K562 (cell line): Measurements from ENCODE around the gene ZNF528. TPM values are rescaled to one million over a fixed set of nuclear protein-coding genes. Genes with fewer than 3 reads are reported as not detected.
A peak's percentile ranks its signal among the peaks of the same experiment; 100 is the strongest.

ENCODE experiments used
- ATAC-seq: fragments of 200-7000 bp; cut with Tn5 transposase; 3 replicates; pipeline ENCODE4 v1.9.1; 2020; ENCODE audit warnings: moderate library complexity
- BruUV-seq: library from RNA; stranded (reverse); fragments of 400-500 nt; replicated peaks from 2 replicates; lab custom pipeline; 2021; lab: Mats Ljungman, UMichigan
- CTCF ChIA-PET: fragments of 300-600 bp; formaldehyde crosslinking; extraction: SDS; loops from one replicate; lab custom pipeline; 2021; ENCODE audit warnings: low intra/inter-chr PET ratio; lab: Yijun Ruan, JAX
- POLR2A ChIA-PET: fragments of 300-600, 350-650 bp; sonication (Branson Sonifier 250); formaldehyde crosslinking; extraction: SDS; loops from one replicate; lab custom pipeline; 2021; ENCODE audit warnings: antibody characterized with exemption, inconsistent platforms; lab: Yijun Ruan, JAX
- DNase-seq, 4 experiments: peaks; one replicate each; pipeline versions ENCODE4 v3.0.0 to v3.0.0-alpha.2; 2011 to 2018; ENCODE audit warnings: low spot score in 3 of 4, mixed read lengths in 3 of 4; ENCODE audit errors: extremely low read depth in 1 of 4
- FAIRE-seq: peaks from 2 replicates; lab custom pipeline; 2011; peaks lifted over from hg19 to GRCh38; lab: Jason Lieb, UNC
- H2AFZ ChIP-seq: 2 replicates; pipeline ENCODE4 v1.6.0; 2011; ENCODE audit warnings: low read depth, low read length, control low read depth, inconsistent platforms
- H3K27ac ChIP-seq: fragments of 200-600 bp; 3 replicates; pipeline ENCODE4 v1.8.0; 2011; ENCODE audit warnings: low read depth, mild to moderate bottlenecking, control low read depth, inconsistent platforms, low read length, moderate library complexity, mixed read lengths; ENCODE audit errors: extremely low read depth
- H3K27me3 ChIP-seq, 2 experiments: fragments of 300-600 bp in 1 of 2; 2 replicates in 1 of 2; 3 replicates in 1 of 2; pipeline versions ENCODE4 v1.6.0 to v1.8.0; 2011; ENCODE audit warnings: inconsistent platforms in 2 of 2, low read length in 2 of 2, mild to moderate bottlenecking in 1 of 2, mixed read lengths in 1 of 2, moderate library complexity in 1 of 2; ENCODE audit not compliant: control insufficient read depth in 2 of 2, insufficient read depth in 2 of 2
- H3K36me3 ChIP-seq: fragments of 300-600 bp; 3 replicates; pipeline ENCODE4 v1.8.0; 2011; ENCODE audit warnings: mild to moderate bottlenecking, low read length, inconsistent platforms; ENCODE audit not compliant: control insufficient read depth, insufficient read depth
- H3K4me1 ChIP-seq, 2 experiments: fragments of 200-600 bp in 1 of 2; replicated peaks in 1 of 2; 2 replicates in 1 of 2; 3 replicates in 1 of 2; pipeline versions ENCODE4 v1.5.1 to v1.8.0; 2011; ENCODE audit warnings: inconsistent platforms in 2 of 2, low read length in 2 of 2, mild to moderate bottlenecking in 1 of 2, mixed read lengths in 1 of 2, moderate library complexity in 1 of 2; ENCODE audit not compliant: control insufficient read depth in 2 of 2, insufficient read depth in 2 of 2
- H3K4me2 ChIP-seq: 2 replicates; pipeline ENCODE4 v1.6.1; 2011; ENCODE audit warnings: low read length, control low read depth, inconsistent platforms, mixed read lengths; ENCODE audit not compliant: insufficient read depth
- H3K4me3 ChIP-seq: fragments of 200-600 bp; sonication (generic), shearing (Covaris generic); 2 replicates; pipeline ENCODE4 v1.5.1; 2016; ENCODE audit warnings: control low read depth, inconsistent platforms
- H3K79me2 ChIP-seq: fragments of 200-600 bp; 3 replicates; pipeline ENCODE4 v1.8.0; 2011; ENCODE audit warnings: low read length, inconsistent platforms; ENCODE audit not compliant: control insufficient read depth, insufficient read depth
- H3K9ac ChIP-seq, 2 experiments: 2 replicates each; pipeline versions ENCODE4 v1.6.0 to v1.6.1; 2011; ENCODE audit warnings: low read depth in 2 of 2, low read length in 2 of 2, control low read depth in 1 of 2, inconsistent platforms in 1 of 2, mild to moderate bottlenecking in 1 of 2, mixed read lengths in 1 of 2; ENCODE audit not compliant: insufficient read depth in 1 of 2
- H3K9me1 ChIP-seq: one replicate; pipeline ENCODE4 v1.6.0; 2011; ENCODE audit warnings: inconsistent platforms, mild to moderate bottlenecking, low read length, moderate library complexity; ENCODE audit not compliant: control insufficient read depth, insufficient read depth
- H3K9me3 ChIP-seq: replicated peaks from 2 replicates; pipeline ENCODE4 v1.5.1; 2011; ENCODE audit warnings: low read depth, low read length, inconsistent platforms; ENCODE audit not compliant: control insufficient read depth, insufficient read depth
- H4K20me1 ChIP-seq: replicated peaks from 2 replicates; pipeline ENCODE4 v1.6.1; 2011; ENCODE audit warnings: low read length, inconsistent platforms, mixed read lengths; ENCODE audit not compliant: control insufficient read depth, insufficient read depth
- ATF2 ChIP-seq: sonication (generic); formaldehyde crosslinking; IDR thresholded peaks from 2 replicates; pipeline ENCODE4 v1.8.1; 2022; ENCODE audit warnings: missing genetic modification reagents
- CCAR2 ChIP-seq: fragments of 200-400 bp; formaldehyde crosslinking; IDR thresholded peaks from 2 replicates; pipeline ENCODE4 v1.6.1; 2017; ENCODE audit warnings: mild to moderate bottlenecking, low read depth, low read length
- EHMT2 ChIP-seq: fragments of 450-650 bp; IDR thresholded peaks from 2 replicates; pipeline ENCODE4 v1.6.1; 2018; ENCODE audit warnings: antibody characterized with exemption
- ELF1 ChIP-seq: fragments of 200-800 bp; sonication (Bioruptor generic); IDR thresholded peaks from 2 replicates; pipeline ENCODE4 v1.6.1; 2016; ENCODE audit warnings: missing genetic modification characterization, missing compliant biosample characterization
- FOXJ3 ChIP-seq: sonication (generic); formaldehyde crosslinking; IDR thresholded peaks from 2 replicates; pipeline ENCODE4 v1.4.0; 2020; ENCODE audit warnings: mild to moderate bottlenecking, missing genetic modification reagents
- NRF1 ChIP-seq, 2 experiments: fragments of 450-650 bp; IDR thresholded peaks in 1 of 2; conservative IDR thresholded peaks in 1 of 2; 2 replicates each; pipeline ENCODE4 v1.6.1; 2014; ENCODE audit warnings: mild to moderate bottlenecking in 2 of 2
- POLR2G ChIP-seq: fragments of 200-400 bp; formaldehyde crosslinking; IDR thresholded peaks from 2 replicates; pipeline ENCODE4 v1.6.1; 2017; ENCODE audit warnings: low read depth, mild to moderate bottlenecking, antibody characterized with exemption, low read length, moderate library complexity
- RAD51 ChIP-seq: fragments of 450-650 bp; IDR thresholded peaks from 2 replicates; pipeline ENCODE4 v1.7.1; 2016; ENCODE audit warnings: low read depth, mild to moderate bottlenecking, borderline replicate concordance
- RBFOX2 ChIP-seq: fragments of 200-400 bp; formaldehyde crosslinking; IDR thresholded peaks from 2 replicates; pipeline ENCODE4 v1.6.1; 2017; ENCODE audit warnings: low read depth, mild to moderate bottlenecking, low read length, moderate library complexity
- ZNF277 ChIP-seq: fragments of 250-450 bp; sonication (Bioruptor Pico); IDR thresholded peaks from 2 replicates; pipeline ENCODE4 v1.8.0; 2022; ENCODE audit warnings: inconsistent platforms, mild to moderate bottlenecking, moderate library complexity, borderline replicate concordance
- ZNF316 ChIP-seq: fragments of 450-650 bp; IDR thresholded peaks from 2 replicates; pipeline ENCODE4 v1.6.1; 2016
- WGBS: fragments of 100-300 bp; shearing (Covaris generic); methylation state at CpG from one replicate; pipeline ENCODE4 v1.1.6; 2016; ENCODE audit warnings: low coverage, mixed read lengths; ENCODE audit not compliant: insufficient coverage; ENCODE audit errors: missing lambda C conversion rate; 5-methylcytosine and 5-hydroxymethylcytosine counted together
- in situ Hi-C: fragments of 300-500 bp; cut with MboI; formaldehyde crosslinking; loops from 4 replicates; pipeline ENCODE4 v1.15.0; 2018; ENCODE audit warnings: inconsistent platforms, mixed read lengths
- intact Hi-C: fragments of 100-400 bp; cut with micrococcal nuclease; formaldehyde crosslinking; loops from 2 replicates; pipeline ENCODE4 v1.14.2; 2022
- polyA plus RNA-seq, 8 experiments: library from polyadenylated mRNA; depleted of rRNA in 4 of 8; stranded (reverse) in 5 of 8; unstranded in 3 of 8; fragments of >200 nt; fragmentation: Nextera tagmentation in 2 of 8; fragmentation: Illumina TruSeq in 1 of 8; extraction: Ambion mirVana in 2 of 8; extraction: Trizol in 1 of 8; gene quantifications; 2 replicates each; pipeline versions ENCODE4 v1.2.1 to v1.2.3, GENCODE V29; 2011 to 2014; ENCODE audit warnings: inconsistent platforms in 1 of 8, missing spikeins in 1 of 8
- total RNA-seq, 7 experiments: library from RNA; depleted of rRNA in 6 of 7; stranded (reverse); fragments of >200 nt in 6 of 7; fragmentation: Illumina TruSeq in 2 of 7; extraction: Trizol in 2 of 7; gene quantifications; 2 replicates each; pipeline versions ENCODE4 v1.2.1 to v1.2.3, GENCODE V29; 2011 to 2021; ENCODE audit warnings: low replicate concordance in 1 of 7
- TF ChIP-seq, protein P1 (sequence below), 2 experiments: IDR thresholded peaks; 2 replicates each; pipeline ENCODE4 v1.6.1; 2011; ENCODE audit warnings: borderline replicate concordance in 1 of 2, control low read depth in 1 of 2, low read depth in 1 of 2, low read length in 1 of 2, mild to moderate bottlenecking in 1 of 2, mixed read lengths in 1 of 2, moderate library complexity in 1 of 2; ENCODE audit not compliant: insufficient read depth in 1 of 2, insufficient read length in 1 of 2, poor library complexity in 1 of 2, severe bottlenecking in 1 of 2; ENCODE audit errors: extremely low read depth in 1 of 2

The ZNF528 gene
- total and polyA plus RNA-seq, 9 of the 15 experiments (the other 6 are each of a cell fraction or from before 2014, with no cell fraction given): 1.2 to 3.9 (median 2.4) TPM

- intact Hi-C loops (no loop called here), in situ Hi-C loops (no loop called here)
- H4K20me1 ChIP-seq: no peaks in the 10 kb centered on the region
- BruUV-seq: no TSS peak
- H3K9ac ChIP-seq: peak within 1 kb of the TSS in 1 of 2 experiments; percentile 49; a peak in 1 of 4 replicates
- no peaks in the 10 kb centered on the region; a peak in 1 of 5 replicates for H3K27me3 ChIP-seq
- POLR2A ChIA-PET: no interaction called here
- WGBS: 25% methylated on average over 27 of the region's 27 CpGs
- H3K36me3 ChIP-seq: no peaks in the 10 kb centered on the region
- CTCF ChIA-PET: no interaction called here
- H3K27ac ChIP-seq: peak within 1 kb of the TSS; percentile 50; the same call in 2 of the 3 replicates
- no peaks in the 10 kb centered on the region for H3K9me1 ChIP-seq
- peak within 1 kb of the TSS; percentile 63; the same call in 1 of the 2 replicates for H2AFZ ChIP-seq
- peak within 1 kb of the TSS; percentile 24; the same call in 1 of the 2 replicates for H3K4me3 ChIP-seq
- TF ChIP-seq, protein P1, sequence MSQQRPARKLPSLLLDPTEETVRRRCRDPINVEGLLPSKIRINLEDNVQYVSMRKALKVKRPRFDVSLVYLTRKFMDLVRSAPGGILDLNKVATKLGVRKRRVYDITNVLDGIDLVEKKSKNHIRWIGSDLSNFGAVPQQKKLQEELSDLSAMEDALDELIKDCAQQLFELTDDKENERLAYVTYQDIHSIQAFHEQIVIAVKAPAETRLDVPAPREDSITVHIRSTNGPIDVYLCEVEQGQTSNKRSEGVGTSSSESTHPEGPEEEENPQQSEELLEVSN (IDR thresholded peaks at IDR 0.05; ENCODE audit: borderline replicate concordance in 1 of 2, extremely low read depth in 1 of 2, insufficient read depth in 1 of 2, insufficient read length in 1 of 2, low read depth in 1 of 2, low read length in 1 of 2, poor library complexity in 1 of 2, severe bottlenecking in 1 of 2): peak in 1 of 2 experiments; percentile 10
- no peak for TF ChIP-seq RAD51
- peak; percentile 64 to 68 for TF ChIP-seq NRF1 (conservative IDR thresholded peaks at IDR 0.05 in 1 of 2, IDR thresholded peaks at IDR 0.05 in 1 of 2)
- TF ChIP-seq EHMT2: peak; percentile 12; the same call in 1 of the 2 replicates
- TF ChIP-seq ATF2 (CRISPR knock-in tag): no peak
- peak; percentile 38 for TF ChIP-seq ZNF316
- TF ChIP-seq POLR2G: 0 out of 2 replicates have a peak, but pooled peaks have one; percentile 33
- no peak for TF ChIP-seq FOXJ3 (CRISPR knock-in tag)
- no peak for TF ChIP-seq ZNF277 (CRISPR knock-in tag)
- peak; percentile 61 for TF ChIP-seq ELF1
- TF ChIP-seq RBFOX2: peak; percentile 61
- TF ChIP-seq CCAR2: no peak
- H3K79me2 ChIP-seq: no peaks in the 10 kb centered on the region
- 0 out of 2 replicates have a peak, but pooled peaks cover 1% of the 10 kb centered on the region for H3K9me3 ChIP-seq
- H3K4me2 ChIP-seq: peak within 1 kb of the TSS; percentile 60
- DNase-seq: peak; percentile 38 to 61 (median 48)
- no peaks in the 10 kb centered on the region; a peak in 1 of 5 replicates for H3K4me1 ChIP-seq
- FAIRE-seq: no peak
- peak; percentile 81 for ATAC-seq
Observed at GRCh38 chr19:52428937-52429336, 31.3 kb downstream of the ZNF528 start, which contains the start of gene ZNF534. Gene ZNF534 (plus strand): TSS chr19:52429148. CDS start chr19:52431475, 2,327 bp downstream.
